SH-SY5Y (cell line): ENCODE results near the gene DOCK3.

Source experiments
- GATA2 ChIP-seq: IDR thresholded peaks from 2 replicates; pipeline ENCODE4 v1.6.1; 2011; ENCODE audit warnings: mild to moderate bottlenecking, low read depth, low read length
- GATA3 ChIP-seq: IDR thresholded peaks from 2 replicates; pipeline ENCODE4 v1.6.1; 2011; ENCODE audit warnings: low read depth, mild to moderate bottlenecking, low read length, moderate library complexity

GRCh38 chr3:51280176-51280575 is 605.4 kb downstream of the DOCK3 start:
- TF ChIP-seq GATA2, result no peak
- TF ChIP-seq GATA3, result no peak
